Measurements from ENCODE around the gene G6PC1. TPM values are rescaled to one million over a fixed set of nuclear protein-coding genes. Genes with fewer than 3 reads are reported as not detected.
"Not testable (repeated sequence)": the region's sequence is repeated elsewhere in the genome, so short reads cannot be mapped to it uniquely, and the experiment has no call there.

The G6PC1 gene
- total RNA-seq, 4 donors from 2014 or later, result not detected

DNA sequence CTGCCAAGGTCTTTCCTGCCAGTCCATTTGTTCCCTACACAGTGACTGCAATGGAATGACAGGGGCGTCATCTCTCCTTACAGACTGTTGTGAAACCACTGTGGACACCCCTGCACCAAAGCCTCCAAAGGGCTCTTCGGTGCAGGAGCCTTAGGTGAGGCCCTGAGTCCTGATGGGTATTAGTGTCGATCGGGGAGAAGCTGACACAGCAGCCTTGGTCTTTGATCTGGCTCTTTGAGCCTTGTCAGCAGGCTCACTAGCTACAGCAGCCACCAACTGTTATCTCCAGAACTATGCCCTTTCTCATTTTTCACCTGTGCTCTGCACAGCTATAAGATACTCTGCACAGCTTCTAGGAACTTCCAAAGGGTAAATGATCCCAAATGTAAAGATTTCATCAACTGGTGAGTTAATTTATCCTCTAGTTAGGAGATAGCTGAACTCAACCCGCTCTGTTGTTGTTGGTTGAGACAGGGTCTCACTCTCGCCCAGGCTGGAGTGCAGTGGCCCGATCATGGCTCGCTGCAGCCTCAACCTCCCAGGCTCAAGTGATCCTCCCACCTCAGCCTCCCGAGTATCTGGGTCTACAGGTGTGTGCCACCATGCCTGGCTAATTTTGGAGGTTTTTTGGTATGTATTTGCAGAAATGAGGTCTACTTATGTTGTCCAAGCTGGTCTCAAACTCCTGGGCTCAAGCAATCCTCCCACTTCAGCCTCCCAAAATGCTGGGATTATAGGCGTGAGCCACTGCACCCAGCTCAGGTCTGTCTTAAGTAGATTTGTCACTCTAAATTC is 19.7 kb downstream of the G6PC1 start:
- H3K27ac ChIP-seq, result no peak overlapping the region
- 73 to 78% methylated on average over 10 of the region's 10 CpGs for WGBS, 2 donors

GRCh38 chr17:42920922-42921321 is 20.3 kb downstream of the G6PC1 start:
- H3K36me3 ChIP-seq, result no peaks in the 10 kb centered on the region
- intact Hi-C loops (cut with DNase I), result no loop called here
- H3K4me1 ChIP-seq, result peaks cover 0 to 33% of the 10 kb centered on the region in 2 donors
- H3K4me3 ChIP-seq (replicated peaks in 1 of 3), result no peak overlapping the region
- DNase-seq, result no peak
- no peaks in the 10 kb centered on the region for H3K27me3 ChIP-seq
- H3K27ac ChIP-seq, result peak overlapping the region in 1 of 3 donors; percentile 18
- no peaks in the 10 kb centered on the region for H3K9me3 ChIP-seq
- no peak for TF ChIP-seq POLR2A (IDR thresholded peaks at IDR 0.05)
- TF ChIP-seq CTCF (IDR thresholded peaks at IDR 0.05), result no peak
- 7 to 30% methylated on average over 3 of the region's 3 CpGs for WGBS, 2 donors

More for the DNA sequence above, 19.7 kb downstream of the G6PC1 start:
- H3K36me3 ChIP-seq, result no peaks in the 10 kb centered on the region
- no peak overlapping the region for H3K4me3 ChIP-seq (replicated peaks in 1 of 3)
- no peak for DNase-seq
- no peaks in the 10 kb centered on the region for H3K27me3 ChIP-seq
- H3K9me3 ChIP-seq, result no peaks in the 10 kb centered on the region
- intact Hi-C loops (cut with DNase I), result no loop called here
- TF ChIP-seq POLR2A (IDR thresholded peaks at IDR 0.05), result no peak
- no peak for TF ChIP-seq CTCF (IDR thresholded peaks at IDR 0.05)
- H3K4me1 ChIP-seq, result peaks cover 0 to 33% of the 10 kb centered on the region in 2 donors

DNA sequence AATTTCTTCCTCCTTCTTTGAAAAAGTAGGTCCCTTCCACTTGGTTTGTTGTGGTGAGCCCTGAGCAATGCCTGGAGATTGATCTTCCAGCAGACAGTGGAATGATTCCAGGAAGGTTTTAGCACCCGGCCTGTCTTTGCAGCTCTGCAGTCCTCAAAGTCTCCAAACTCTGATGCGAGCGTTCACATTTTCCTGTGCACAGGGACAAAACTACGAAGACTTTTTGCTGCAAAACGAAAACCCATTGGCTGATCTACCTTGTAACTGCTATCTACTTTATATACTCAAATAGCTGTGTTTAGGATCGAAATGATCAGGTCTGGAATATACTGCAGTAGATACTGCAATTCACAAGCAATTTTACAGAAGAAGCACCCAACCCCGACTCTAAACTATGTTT is 21.7 kb downstream of the G6PC1 start:
- Histone ChIP-seq H3K4me3 (replicated peaks in 1 of 3) (no peak overlapping the region), H3K36me3 (no peaks in the 10 kb centered on the region), H3K27ac (no peak overlapping the region), H3K4me1 (peaks cover 0 to 33% of the 10 kb centered on the region in 2 donors), H3K9me3 (no peaks in the 10 kb centered on the region), H3K27me3 (no peaks in the 10 kb centered on the region)
- TF ChIP-seq CTCF (IDR thresholded peaks at IDR 0.05), result no peak
- no peak for TF ChIP-seq POLR2A (IDR thresholded peaks at IDR 0.05)
- DNase-seq, result no peak
- intact Hi-C loops (cut with DNase I), result no loop called here
- WGBS, 2 donors, result 48 to 65% methylated on average over 7 of the region's 7 CpGs

- peaks cover 0 to 35% of the 10 kb centered on the region in 2 donors for H3K4me1 ChIP-seq
- H3K27ac ChIP-seq; H3K27me3 ChIP-seq; DNase-seq; H3K9me3 ChIP-seq; H3K4me3 ChIP-seq (replicated peaks in 1 of 3); H3K36me3 ChIP-seq; intact Hi-C loops (cut with DNase I): not testable (repeated sequence)
- 87 to 93% methylated on average over 7 of the region's 7 CpGs for WGBS, 2 donors
Observed at GRCh38 chr17:42923472-42923871, 22.9 kb downstream of the G6PC1 start.

- no peak for TF ChIP-seq POLR2A (IDR thresholded peaks at IDR 0.05)
- WGBS, 2 donors, result 57 to 64% methylated on average over 5 of the region's 5 CpGs
- Histone ChIP-seq H3K27me3 (no peaks in the 10 kb centered on the region), H3K36me3 (no peaks in the 10 kb centered on the region), H3K27ac (no peak overlapping the region), H3K4me3 (replicated peaks in 1 of 3) (no peak overlapping the region), H3K9me3 (no peaks in the 10 kb centered on the region), H3K4me1 (peaks cover 3 to 33% of the 10 kb centered on the region in 2 donors)
- DNase-seq, result no peak
- intact Hi-C loops (cut with DNase I), result no loop called here
Observed at GRCh38 chr17:42924891-42925290, 24.3 kb downstream of the G6PC1 start.

GRCh38 chr17:42928714-42929496 is 28.3 kb downstream of the G6PC1 start:
- H3K4me3 ChIP-seq (replicated peaks in 1 of 3), result no peak overlapping the region
- TF ChIP-seq CTCF (IDR thresholded peaks at IDR 0.05) (peak in 5 of 6 experiments; percentile 21 to 59 (median 48)), POLR2A (IDR thresholded peaks at IDR 0.05) (no peak)
- H3K36me3 ChIP-seq, result no peaks in the 10 kb centered on the region
- peak overlapping the region; percentile 1 to 71 (median 69) for H3K27ac ChIP-seq
- peak; percentile 6 to 25 for DNase-seq
- H3K27me3 ChIP-seq, result no peaks in the 10 kb centered on the region
- 49 to 62% methylated on average over 9 of the region's 9 CpGs for WGBS, 2 donors
- H3K9me3 ChIP-seq, result no peaks in the 10 kb centered on the region
- intact Hi-C loops (cut with DNase I), result no loop called here
- peaks cover 3 to 12% of the 10 kb centered on the region in 2 donors for H3K4me1 ChIP-seq

All from thyroid gland (tissue), 4 donors.